ENCODE data around the gene RPLP2. TPM values are rescaled to one million over a fixed set of nuclear protein-coding genes. Genes with fewer than 3 reads are reported as not detected.

The RPLP2 gene
- polyA plus RNA-seq, 1 experiment, result 1,199 TPM

DNA sequence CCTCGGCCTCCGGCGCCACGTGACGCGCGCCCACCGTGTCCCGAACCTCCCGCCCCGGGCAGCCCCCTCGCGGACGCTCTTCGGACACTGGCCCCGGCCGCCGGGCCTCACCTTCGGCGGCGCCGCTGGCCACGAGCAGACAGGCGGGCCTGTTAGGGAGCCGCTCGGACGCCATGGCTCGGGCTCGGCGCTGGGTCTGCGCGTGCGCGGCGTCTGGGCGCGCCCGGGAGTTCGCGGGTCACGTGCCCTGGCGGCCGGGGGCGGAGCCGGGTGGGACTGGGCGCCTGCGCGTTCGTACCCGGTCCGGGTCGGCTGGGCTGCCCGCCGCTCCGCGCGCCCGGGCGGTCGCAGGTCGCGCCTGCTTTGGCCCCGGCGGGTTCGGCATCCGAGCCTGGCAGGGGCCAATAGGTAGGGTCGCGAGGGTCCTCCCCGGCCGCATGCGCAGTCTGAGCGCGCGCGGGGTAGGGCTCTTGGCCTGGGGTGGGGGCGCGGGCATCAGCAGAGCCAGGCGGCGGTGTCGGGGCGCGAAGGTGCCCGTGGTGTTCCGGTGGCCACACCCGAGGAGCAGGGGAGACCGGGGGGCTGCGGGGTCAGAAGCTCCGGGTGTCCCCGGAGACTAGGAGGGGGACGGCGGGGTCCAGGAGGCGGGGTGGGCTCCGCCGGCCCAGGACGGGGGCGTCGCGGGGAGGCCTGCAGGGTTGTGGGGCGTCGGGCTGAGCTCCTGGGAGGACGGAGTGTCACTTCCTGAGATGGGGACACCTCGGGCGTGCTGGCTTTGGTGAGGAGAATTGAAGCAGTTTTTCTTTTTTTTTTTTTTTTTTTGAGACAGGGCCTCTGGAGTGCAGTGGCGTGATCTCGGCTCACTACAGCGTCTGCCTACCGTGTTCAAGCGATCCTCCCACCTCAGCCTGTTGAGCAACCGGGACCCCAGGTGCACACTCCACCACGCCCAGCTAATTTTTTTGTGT lies 32.2 kb upstream of the RPLP2 start, which contains the start of gene GATD1:
Gene GATD1, minus strand, starts transcription at position 200 of the 968 bp plus-strand sequence. Its CDS starts 25 bp downstream, at position 175.
- TF ChIP-seq, protein P1, sequence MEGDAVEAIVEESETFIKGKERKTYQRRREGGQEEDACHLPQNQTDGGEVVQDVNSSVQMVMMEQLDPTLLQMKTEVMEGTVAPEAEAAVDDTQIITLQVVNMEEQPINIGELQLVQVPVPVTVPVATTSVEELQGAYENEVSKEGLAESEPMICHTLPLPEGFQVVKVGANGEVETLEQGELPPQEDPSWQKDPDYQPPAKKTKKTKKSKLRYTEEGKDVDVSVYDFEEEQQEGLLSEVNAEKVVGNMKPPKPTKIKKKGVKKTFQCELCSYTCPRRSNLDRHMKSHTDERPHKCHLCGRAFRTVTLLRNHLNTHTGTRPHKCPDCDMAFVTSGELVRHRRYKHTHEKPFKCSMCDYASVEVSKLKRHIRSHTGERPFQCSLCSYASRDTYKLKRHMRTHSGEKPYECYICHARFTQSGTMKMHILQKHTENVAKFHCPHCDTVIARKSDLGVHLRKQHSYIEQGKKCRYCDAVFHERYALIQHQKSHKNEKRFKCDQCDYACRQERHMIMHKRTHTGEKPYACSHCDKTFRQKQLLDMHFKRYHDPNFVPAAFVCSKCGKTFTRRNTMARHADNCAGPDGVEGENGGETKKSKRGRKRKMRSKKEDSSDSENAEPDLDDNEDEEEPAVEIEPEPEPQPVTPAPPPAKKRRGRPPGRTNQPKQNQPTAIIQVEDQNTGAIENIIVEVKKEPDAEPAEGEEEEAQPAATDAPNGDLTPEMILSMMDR (IDR thresholded peaks at IDR 0.05; ENCODE audit: insufficient read depth, low read depth, low read length), result no peak
- no peak for DNase-seq (ENCODE audit: low read depth)
- POLR2A ChIA-PET, result interaction anchor here (0.5 kb wide), 1 partner anchor 81 kb away, joined by 5 read pairs; no protein-coding TSS in a partner anchor
- CTCF ChIA-PET, result interaction anchor here (1.0 kb wide), 1 partner anchor 50 kb away, joined by 5 read pairs; no protein-coding TSS in a partner anchor
- peaks cover 18% of the 10 kb centered on the region for H3K36me3 ChIP-seq (ENCODE audit: control insufficient read depth, insufficient read depth, low read length)
- no peaks in the 10 kb centered on the region for H3K27me3 ChIP-seq (ENCODE audit: control insufficient read depth, insufficient read depth, low read length)
- peak within 1 kb of the TSS; percentile 94 for H3K4me3 ChIP-seq (ENCODE audit: low read depth, low read length)

- Histone ChIP-seq H3K4me3 (ENCODE audit: low read depth, low read length) (no peak overlapping the region), H3K27me3 (ENCODE audit: control insufficient read depth, insufficient read depth, low read length) (no peaks in the 10 kb centered on the region), H3K36me3 (ENCODE audit: control insufficient read depth, insufficient read depth, low read length) (peaks cover 9% of the 10 kb centered on the region)
- TF ChIP-seq, protein P1 (IDR thresholded peaks at IDR 0.05; ENCODE audit: insufficient read depth, low read depth, low read length), result no peak
- ChIA-PET CTCF (interaction anchor here (1.2 kb wide), 1 partner anchor 16 kb away, joined by 4 read pairs; no protein-coding TSS in a partner anchor), POLR2A (interaction anchor here (0.5 kb wide), 1 partner anchor 571 kb away, joined by 21 read pairs; no protein-coding TSS in a partner anchor)
- DNase-seq (ENCODE audit: low read depth), result no peak
Measured at GRCh38 chr11:778976-779954, 30.5 kb upstream of the RPLP2 start.

- DNase-seq (ENCODE audit: low read depth), result no peak
- no peak overlapping the region for H3K4me3 ChIP-seq (ENCODE audit: low read depth, low read length)
- H3K36me3 ChIP-seq (ENCODE audit: control insufficient read depth, insufficient read depth, low read length), result peaks cover 9% of the 10 kb centered on the region
- POLR2A ChIA-PET, result no interaction called here
- CTCF ChIA-PET, result no interaction called here
- no peaks in the 10 kb centered on the region for H3K27me3 ChIP-seq (ENCODE audit: control insufficient read depth, insufficient read depth, low read length)
- TF ChIP-seq, protein P1 (IDR thresholded peaks at IDR 0.05; ENCODE audit: insufficient read depth, low read depth, low read length), result no peak
Measured at GRCh38 chr11:779955-780532, 29.7 kb upstream of the RPLP2 start.

DNA sequence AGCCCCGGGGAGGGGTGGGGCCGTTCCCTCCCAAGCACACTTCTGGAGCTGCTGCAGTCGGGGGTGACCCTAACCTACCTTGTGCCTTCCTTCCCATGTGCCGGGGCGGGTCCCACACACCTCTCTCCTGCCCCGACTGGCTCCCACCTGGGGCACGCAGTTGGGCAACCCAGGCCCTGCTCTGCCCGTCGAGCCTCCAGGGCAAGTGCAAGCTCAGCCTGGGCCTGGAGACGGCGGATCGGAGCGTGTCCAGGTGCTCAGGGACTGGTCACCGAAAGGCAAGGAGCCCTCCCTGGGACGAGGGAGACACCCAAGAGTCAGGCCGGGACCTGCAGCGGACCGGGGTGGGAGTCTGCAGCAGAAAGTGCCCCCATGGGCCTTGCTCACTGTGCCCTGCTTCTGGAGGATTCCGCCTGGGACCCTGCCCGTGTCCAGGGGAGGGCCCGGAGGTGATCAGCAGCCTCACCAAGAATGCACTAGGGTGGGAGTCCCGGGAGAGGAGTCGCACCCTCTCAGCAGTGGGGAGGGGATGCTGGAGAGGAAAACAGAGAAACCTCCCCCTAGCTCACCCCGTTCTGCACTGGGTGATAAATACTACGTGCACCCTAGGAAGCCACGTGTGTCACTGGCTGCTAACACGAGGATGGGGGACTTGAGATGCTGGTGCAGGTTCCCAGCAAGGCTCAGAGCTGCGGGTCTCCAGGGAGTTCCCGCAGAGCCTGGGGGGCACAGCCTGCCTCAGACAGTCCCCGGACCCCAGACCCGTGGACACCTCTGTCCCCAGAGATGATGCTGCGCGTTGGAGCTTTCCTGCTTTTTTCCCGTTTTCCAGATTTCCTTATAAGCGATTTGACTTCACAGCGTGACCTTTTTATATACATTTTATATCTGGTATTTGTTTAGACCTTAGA lies 27.2 kb upstream of the RPLP2 start:
- Histone ChIP-seq H3K4me3 (ENCODE audit: low read depth, low read length) (no peak overlapping the region), H3K27me3 (ENCODE audit: control insufficient read depth, insufficient read depth, low read length) (no peaks in the 10 kb centered on the region), H3K36me3 (ENCODE audit: control insufficient read depth, insufficient read depth, low read length) (peaks cover 9% of the 10 kb centered on the region)
- no peak for DNase-seq (ENCODE audit: low read depth)
- TF ChIP-seq, protein P1 (IDR thresholded peaks at IDR 0.05; ENCODE audit: insufficient read depth, low read depth, low read length), result no peak
- POLR2A ChIA-PET, result no interaction called here
- CTCF ChIA-PET, result interaction anchor here (0.6 to 2.3 kb wide), 8 partner anchors 11 to 54 kb away, joined by 3 to 9 read pairs (median 6); partner anchors contain the start of gene PIDD1

Data from BJ (cell line).